K562 (cell line): ENCODE measurements around the gene SCIN. TPM values are rescaled to one million over a fixed set of nuclear protein-coding genes. Genes with fewer than 3 reads are reported as not detected.

Experiments
- ARID4B ChIP-seq: sonication (generic); formaldehyde crosslinking; IDR thresholded peaks from 2 replicates; pipeline ENCODE4 v1.8.0; 2022; ENCODE audit warnings: mild to moderate bottlenecking, missing genetic modification reagents
- C11orf30 ChIP-seq: fragments of 450-650 bp; IDR thresholded peaks from 2 replicates; pipeline ENCODE4 v1.6.1; 2016; ENCODE audit warnings: low read depth, mild to moderate bottlenecking
- CC2D1A ChIP-seq: fragments of 450-650 bp; IDR thresholded peaks from 2 replicates; pipeline ENCODE4 v1.6.1; 2017; ENCODE audit warnings: mild to moderate bottlenecking
- FOSL1 ChIP-seq: fragments of 200-800 bp; sonication (Bioruptor generic); conservative IDR thresholded peaks from 2 replicates; pipeline ENCODE4 v1.6.1; 2016; ENCODE audit warnings: missing genetic modification characterization, missing compliant biosample characterization
- HDAC1 ChIP-seq, 2 experiments: fragments of 450-650 bp; IDR thresholded peaks; 2 replicates each; pipeline ENCODE4 v1.6.1; 2016 to 2017; ENCODE audit warnings: inconsistent platforms in 1 of 2, mild to moderate bottlenecking in 1 of 2, moderate library complexity in 1 of 2
- MED1 ChIP-seq: sonication (generic); formaldehyde crosslinking; IDR thresholded peaks from 2 replicates; pipeline ENCODE4 v1.8.1; 2023; ENCODE audit warnings: missing genetic modification reagents, borderline replicate concordance
- MLLT1 ChIP-seq, 2 experiments: fragments of 450-650 bp; IDR thresholded peaks; 2 replicates each; pipeline ENCODE4 v1.6.1; 2016
- NR2C1 ChIP-seq, 2 experiments: fragments of 450-650 bp; IDR thresholded peaks; 2 replicates each; pipeline ENCODE4 v1.6.1; 2017; ENCODE audit warnings: mild to moderate bottlenecking in 2 of 2, antibody characterized with exemption in 1 of 2, inconsistent platforms in 1 of 2, missing compliant biosample characterization in 1 of 2, missing genetic modification characterization in 1 of 2
- RBBP5 ChIP-seq: fragments of 200-600 bp; sonication (generic); IDR thresholded peaks from 2 replicates; pipeline ENCODE4 v1.6.1; 2012; ENCODE audit warnings: borderline replicate concordance, mild to moderate bottlenecking, low read length, control low read depth, inconsistent platforms; ENCODE audit not compliant: insufficient read depth, poor library complexity, severe bottlenecking
- TAF9B ChIP-seq: fragments of 450-650 bp; IDR thresholded peaks from 2 replicates; pipeline ENCODE4 v1.6.1; 2018; ENCODE audit warnings: mild to moderate bottlenecking; ENCODE audit not compliant: partially characterized antibody
- TEAD2 ChIP-seq: fragments of 450-650 bp; IDR thresholded peaks from 2 replicates; pipeline ENCODE4 v1.6.1; 2016; ENCODE audit warnings: missing genetic modification characterization, control low read depth, missing compliant biosample characterization
- TFAM ChIP-seq: fragments of 250-450 bp; sonication (Bioruptor Pico); conservative IDR thresholded peaks from 2 replicates; pipeline ENCODE4 v1.5.0; 2021; ENCODE audit warnings: mild to moderate bottlenecking, moderate library complexity
- ZNF512 ChIP-seq: IDR thresholded peaks from 2 replicates; pipeline ENCODE4 v1.6.1; 2016; ENCODE audit warnings: missing genetic modification characterization, missing compliant biosample characterization
- ZNF57 ChIP-seq: fragments of 450-650 bp; formaldehyde crosslinking; IDR thresholded peaks from 2 replicates; pipeline ENCODE4 v1.4.0; 2020; ENCODE audit warnings: mild to moderate bottlenecking, moderate library complexity
- polyA plus RNA-seq, 8 experiments: library from polyadenylated mRNA; depleted of rRNA in 4 of 8; stranded (reverse) in 5 of 8; unstranded in 3 of 8; fragments of >200 nt; fragmentation: Nextera tagmentation in 2 of 8; fragmentation: Illumina TruSeq in 1 of 8; extraction: Ambion mirVana in 2 of 8; extraction: Trizol in 1 of 8; gene quantifications; 2 replicates each; pipeline versions ENCODE4 v1.2.1 to v1.2.3, GENCODE V29; 2011 to 2014; ENCODE audit warnings: inconsistent platforms in 1 of 8, missing spikeins in 1 of 8
- total RNA-seq, 7 experiments: library from RNA; depleted of rRNA in 6 of 7; stranded (reverse); fragments of >200 nt in 6 of 7; fragmentation: Illumina TruSeq in 2 of 7; extraction: Trizol in 2 of 7; gene quantifications; 2 replicates each; pipeline versions ENCODE4 v1.2.1 to v1.2.3, GENCODE V29; 2011 to 2021; ENCODE audit warnings: low replicate concordance in 1 of 7
- TF ChIP-seq, protein P1 (sequence below): IDR thresholded peaks from 3 replicates; pipeline ENCODE4 v1.6.1; 2011; ENCODE audit warnings: borderline replicate concordance, mild to moderate bottlenecking, moderate library complexity; ENCODE audit not compliant: insufficient read length; ENCODE audit errors: extremely low read depth

The SCIN gene
- total and polyA plus RNA-seq, 9 of the 15 experiments (the other 6 are each of a cell fraction or from before 2014, with no cell fraction given), result 0.67 to 18.2 (median 10.6) TPM

GRCh38 chr7:12594122-12594897, 23.8 kb downstream of the SCIN start (continued):
- TF ChIP-seq HDAC1 (IDR thresholded peaks at IDR 0.05), result peak in 1 of 2 experiments; percentile 15; a peak in 1 of 4 replicates
- peak; percentile 28; the same call in 1 of the 2 replicates for TF ChIP-seq CC2D1A
- TF ChIP-seq ZNF512 (tag), result no peak
- no peak for TF ChIP-seq RBBP5
- TF ChIP-seq MLLT1 (IDR thresholded peaks at IDR 0.05), result peak in 1 of 2 experiments; percentile 46; a peak in 1 of 4 replicates
- no peak for TF ChIP-seq ZNF57 (CRISPR knock-in tag)
- no peak for TF ChIP-seq MED1 (CRISPR knock-in tag)
- 0 out of 2 replicates have a peak, but pooled peaks have one; percentile 17 for TF ChIP-seq C11orf30
- peak; percentile 60 for TF ChIP-seq FOSL1
- TF ChIP-seq TFAM (CRISPR knock-in tag), result no peak
- TF ChIP-seq, protein P1, sequence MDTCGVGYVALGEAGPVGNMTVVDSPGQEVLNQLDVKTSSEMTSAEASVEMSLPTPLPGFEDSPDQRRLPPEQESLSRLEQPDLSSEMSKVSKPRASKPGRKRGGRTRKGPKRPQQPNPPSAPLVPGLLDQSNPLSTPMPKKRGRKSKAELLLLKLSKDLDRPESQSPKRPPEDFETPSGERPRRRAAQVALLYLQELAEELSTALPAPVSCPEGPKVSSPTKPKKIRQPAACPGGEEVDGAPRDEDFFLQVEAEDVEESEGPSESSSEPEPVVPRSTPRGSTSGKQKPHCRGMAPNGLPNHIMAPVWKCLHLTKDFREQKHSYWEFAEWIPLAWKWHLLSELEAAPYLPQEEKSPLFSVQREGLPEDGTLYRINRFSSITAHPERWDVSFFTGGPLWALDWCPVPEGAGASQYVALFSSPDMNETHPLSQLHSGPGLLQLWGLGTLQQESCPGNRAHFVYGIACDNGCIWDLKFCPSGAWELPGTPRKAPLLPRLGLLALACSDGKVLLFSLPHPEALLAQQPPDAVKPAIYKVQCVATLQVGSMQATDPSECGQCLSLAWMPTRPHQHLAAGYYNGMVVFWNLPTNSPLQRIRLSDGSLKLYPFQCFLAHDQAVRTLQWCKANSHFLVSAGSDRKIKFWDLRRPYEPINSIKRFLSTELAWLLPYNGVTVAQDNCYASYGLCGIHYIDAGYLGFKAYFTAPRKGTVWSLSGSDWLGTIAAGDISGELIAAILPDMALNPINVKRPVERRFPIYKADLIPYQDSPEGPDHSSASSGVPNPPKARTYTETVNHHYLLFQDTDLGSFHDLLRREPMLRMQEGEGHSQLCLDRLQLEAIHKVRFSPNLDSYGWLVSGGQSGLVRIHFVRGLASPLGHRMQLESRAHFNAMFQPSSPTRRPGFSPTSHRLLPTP, result no peak
- no peak for TF ChIP-seq ARID4B (CRISPR knock-in tag)
- TF ChIP-seq TEAD2 (tag), result no peak
- no peak for TF ChIP-seq TAF9B
- TF ChIP-seq NR2C1 (IDR thresholded peaks at IDR 0.05), result no peak
- TF ChIP-seq NR2C1 (tag; IDR thresholded peaks at IDR 0.05), result peak; percentile 52; the same call in 1 of the 2 replicates
